HCT116 (cell line): ENCODE results near the gene ATP2C1. TPM values are rescaled to one million over a fixed set of nuclear protein-coding genes. Genes with fewer than 3 reads are reported as not detected.
"Not testable (repeated sequence)": the region's sequence is repeated elsewhere in the genome, so short reads cannot be mapped to it uniquely, and the experiment has no call there.

Source experiments
- ATAC-seq: fragments of 200-7000 bp; cut with Tn5 transposase; 2 replicates; pipeline ENCODE4 v1.9.1; 2020; ENCODE audit warnings: mild to moderate bottlenecking, moderate library complexity
- BruUV-seq: library from RNA; stranded (reverse); fragments of 400-500 nt; replicated peaks from 2 replicates; lab custom pipeline; 2021; lab: Mats Ljungman, UMichigan
- CTCF ChIA-PET: fragments of 300-600 bp; sonication (Branson Sonifier 250); formaldehyde crosslinking; loops from one replicate; lab custom pipeline; 2021; ENCODE audit warnings: antibody characterized with exemption; lab: Charles Lee
- POLR2A ChIA-PET: fragments of 300-600, 350-600 bp; sonication (Branson Sonifier 250); formaldehyde crosslinking; loops from one replicate; lab custom pipeline; 2021; ENCODE audit warnings: antibody characterized with exemption; lab: Charles Lee
- RAD21 ChIA-PET, 2 experiments: fragments of 300-600 bp; sonication (Branson Sonifier 250); formaldehyde crosslinking; loops; one replicate each; lab custom pipeline; 2023; ENCODE audit warnings: low total read pairs in 2 of 2; ENCODE audit not compliant: uncharacterized antibody in 2 of 2, unreplicated experiment in 2 of 2, low non-redundant PET in 1 of 2; lab: Charles Lee
- DNase-seq: peaks from one replicate; pipeline ENCODE4 v3.0.0-alpha.2; 2010; ENCODE audit warnings: low read depth, low spot score
- H2AFZ ChIP-seq: fragments of 200-600 bp; shearing (Covaris generic), sonication (generic); 2 replicates; pipeline ENCODE4 v1.6.1; 2017; ENCODE audit warnings: low read depth, mixed run types, mixed read lengths, antibody characterized with exemption, low read length; ENCODE audit not compliant: poor library complexity, severe bottlenecking
- H3K27ac ChIP-seq: 2 replicates; pipeline ENCODE4 v1.5.1; 2012; ENCODE audit warnings: low read depth, low read length
- H3K27me3 ChIP-seq: fragments of 200-600 bp; sonication (generic); 2 replicates; pipeline ENCODE4 v1.6.1; 2016; ENCODE audit warnings: mixed run types, low read length, mixed read lengths; ENCODE audit not compliant: insufficient read depth
- H3K36me3 ChIP-seq, 2 experiments: fragments of 200-500 bp in 1 of 2; fragments of 200-600 bp in 1 of 2; sonication (Bioruptor generic) in 1 of 2; sonication (generic) in 1 of 2; 2 replicates each; pipeline versions ENCODE4 v1.5.1 to v1.6.1; 2014 to 2016; ENCODE audit warnings: low read length in 2 of 2, inconsistent platforms in 1 of 2, mixed read lengths in 1 of 2, mixed run types in 1 of 2; ENCODE audit not compliant: insufficient read depth in 2 of 2, control insufficient read depth in 1 of 2
- H3K4me1 ChIP-seq, 2 experiments: fragments of 200-600 bp in 1 of 2; sonication (generic) in 1 of 2; 2 replicates each; pipeline versions ENCODE4 v1.5.1 to v1.6.1; 2012 to 2017; ENCODE audit warnings: low read length in 2 of 2, inconsistent platforms in 1 of 2, mild to moderate bottlenecking in 1 of 2, mixed read lengths in 1 of 2, mixed run types in 1 of 2, moderate library complexity in 1 of 2; ENCODE audit not compliant: insufficient read depth in 2 of 2, control insufficient read depth in 1 of 2
- H3K4me2 ChIP-seq: fragments of 200-600 bp; sonication (generic); 2 replicates; pipeline ENCODE4 v1.6.1; 2017; ENCODE audit warnings: mixed run types, low read length, mixed read lengths
- H3K4me3 ChIP-seq, 2 experiments: fragments of 200-600 bp in 1 of 2; sonication (generic) in 1 of 2; replicated peaks in 1 of 2; 2 replicates each; pipeline ENCODE4 v1.5.1; 2011 to 2016; ENCODE audit warnings: low read length in 2 of 2, control low read depth in 1 of 2, low read depth in 1 of 2, mild to moderate bottlenecking in 1 of 2, mixed read lengths in 1 of 2, mixed run types in 1 of 2
- H3K79me2 ChIP-seq: fragments of 200-600 bp; sonication (generic); 2 replicates; pipeline ENCODE4 v1.6.1; 2017; ENCODE audit warnings: mild to moderate bottlenecking, mixed run types, low read length, moderate library complexity, mixed read lengths; ENCODE audit not compliant: insufficient read depth
- H3K9ac ChIP-seq: fragments of 200-600 bp; sonication (generic); 2 replicates; pipeline ENCODE4 v1.6.1; 2016; ENCODE audit warnings: low read length, mixed read lengths
- H3K9me2 ChIP-seq: fragments of 200-600 bp; sonication (generic), shearing (Covaris generic); 2 replicates; pipeline ENCODE4 v1.6.1; 2017; ENCODE audit warnings: mixed run types, mild to moderate bottlenecking, moderate library complexity; ENCODE audit not compliant: insufficient read depth
- H3K9me3 ChIP-seq, 2 experiments: fragments of 200-500 bp in 1 of 2; fragments of 200-600 bp in 1 of 2; sonication (Bioruptor generic) in 1 of 2; sonication (generic) in 1 of 2; 2 replicates each; pipeline ENCODE4 v1.6.1; 2014 to 2017; ENCODE audit warnings: low read length in 2 of 2, mixed read lengths in 2 of 2, inconsistent platforms in 1 of 2, low read depth in 1 of 2, mild to moderate bottlenecking in 1 of 2, mixed run types in 1 of 2, moderate library complexity in 1 of 2; ENCODE audit not compliant: control insufficient read depth in 1 of 2, insufficient read depth in 1 of 2
- H4K20me1 ChIP-seq: fragments of 200-600 bp; sonication (generic), shearing (Covaris generic); 2 replicates; pipeline ENCODE4 v1.6.1; 2017; ENCODE audit warnings: mixed run types, mild to moderate bottlenecking, moderate library complexity; ENCODE audit not compliant: insufficient read depth
- CBX3 ChIP-seq: IDR thresholded peaks from 2 replicates; pipeline ENCODE4 v1.6.1; 2012; ENCODE audit warnings: low read depth
- CTCF ChIP-seq, 3 experiments: fragments of 200-600 bp in 1 of 3; sonication (generic) in 1 of 3; IDR thresholded peaks in 2 of 3; conservative IDR thresholded peaks in 1 of 3; 2 replicates each; pipeline ENCODE4 v1.5.1; 2012 to 2017; ENCODE audit warnings: low read depth in 2 of 3, low read length in 2 of 3, antibody characterized with exemption in 1 of 3, borderline replicate concordance in 1 of 3, control low read depth in 1 of 3, mild to moderate bottlenecking in 1 of 3, mixed read lengths in 1 of 3, mixed run types in 1 of 3, moderate library complexity in 1 of 3; ENCODE audit not compliant: insufficient read depth in 1 of 3
- EGR1 ChIP-seq: IDR thresholded peaks from 2 replicates; pipeline ENCODE4 v1.6.1; 2012; ENCODE audit warnings: low read depth
- ELF1 ChIP-seq: IDR thresholded peaks from 2 replicates; pipeline ENCODE4 v1.6.1; 2012; ENCODE audit warnings: low read depth, borderline replicate concordance
- RAD21 ChIP-seq: IDR thresholded peaks from 2 replicates; pipeline ENCODE4 v1.6.1; 2012; ENCODE audit warnings: low read depth, mild to moderate bottlenecking
- intact Hi-C: fragments of 100-400 bp; cut with micrococcal nuclease; formaldehyde crosslinking; loops from 2 replicates; pipeline ENCODE4 v1.10.0; 2022
- total RNA-seq: library from RNA; stranded (reverse); gene quantifications from one replicate; pipeline ENCODE4 v1.2.1, GENCODE V29; 2021; ENCODE audit not compliant: unreplicated experiment

ATP2C1 gene
- total RNA-seq, 1 experiment from 2014 or later: 69.1 TPM

- ChIA-PET RAD21 (no interaction called here), POLR2A (no interaction called here), CTCF (no interaction called here)
- no peaks in the 10 kb centered on the region for H3K79me2 ChIP-seq
- DNase-seq (no peak), ATAC-seq (no peak)
- no peak overlapping the region for H3K27ac ChIP-seq
- no peak overlapping the region for H3K9ac ChIP-seq
- H3K4me1 ChIP-seq: no peaks in the 10 kb centered on the region
- no peaks in the 10 kb centered on the region for H3K36me3 ChIP-seq
- no TSS peak for BruUV-seq
- H3K9me2 ChIP-seq: no peaks in the 10 kb centered on the region
- no peaks in the 10 kb centered on the region for H3K9me3 ChIP-seq
- H3K4me2 ChIP-seq: no peak overlapping the region
- no peaks in the 10 kb centered on the region for H4K20me1 ChIP-seq
- intact Hi-C loops: no loop called here
- no peak for TF ChIP-seq CTCF (IDR thresholded peaks at IDR 0.05 in 2 of 3, conservative IDR thresholded peaks at IDR 0.05 in 1 of 3; ENCODE audit: borderline replicate concordance in 1 of 3, insufficient read depth in 1 of 3, low read depth in 2 of 3, low read length in 2 of 3)
- TF ChIP-seq RAD21: no peak
- no peak for TF ChIP-seq ELF1
- TF ChIP-seq CBX3: no peak
- peaks cover 27% of the 10 kb centered on the region for H3K27me3 ChIP-seq
- H2AFZ ChIP-seq: no peak overlapping the region
- H3K4me3 ChIP-seq: no peak overlapping the region
Measured at GRCh38 chr3:130854208-130854864, 39.5 kb upstream of the ATP2C1 start.

GRCh38 chr3:130857336-130858026 lies 36.4 kb upstream of the ATP2C1 start:
- TF ChIP-seq EGR1: no peak
- ChIA-PET POLR2A (no interaction called here), CTCF (interaction anchor here (1.2 kb wide), 1 partner anchor 36 kb away, joined by 3 read pairs; the partner anchor contains the start of gene ATP2C1), RAD21 (no interaction called here)
- no peaks in the 10 kb centered on the region for H4K20me1 ChIP-seq
- H3K36me3 ChIP-seq: no peaks in the 10 kb centered on the region
- H3K9me2 ChIP-seq: no peaks in the 10 kb centered on the region
- ATAC-seq (no peak), DNase-seq (no peak)
- H2AFZ ChIP-seq: no peak overlapping the region
- peaks cover 16% of the 10 kb centered on the region for H3K27me3 ChIP-seq
- intact Hi-C loops: no loop called here
- H3K79me2 ChIP-seq: no peaks in the 10 kb centered on the region
- H3K4me2 ChIP-seq: no peak overlapping the region
- H3K9ac ChIP-seq: no peak overlapping the region
- no peaks in the 10 kb centered on the region for H3K4me1 ChIP-seq
- BruUV-seq: no TSS peak
- H3K27ac ChIP-seq: no peak overlapping the region
- H3K9me3 ChIP-seq: no peaks in the 10 kb centered on the region
- no peak overlapping the region for H3K4me3 ChIP-seq

- H3K36me3 ChIP-seq, H3K79me2 ChIP-seq, ATAC-seq, POLR2A ChIA-PET, H3K9me3 ChIP-seq, CTCF ChIA-PET, DNase-seq, H3K27ac ChIP-seq, BruUV-seq, RAD21 ChIA-PET, H3K9me2 ChIP-seq, H3K4me3 ChIP-seq, H3K4me1 ChIP-seq, intact Hi-C loops, H3K4me2 ChIP-seq, H3K9ac ChIP-seq, H2AFZ ChIP-seq, H4K20me1 ChIP-seq: not testable (repeated sequence)
- H3K27me3 ChIP-seq: peaks cover 12% of the 10 kb centered on the region; the same call in 1 of the 2 replicates
Measured at GRCh38 chr3:130862130-130862529, 31.8 kb upstream of the ATP2C1 start.
